Left renal cortex interstitium (tissue), 4 donors: ENCODE results near the gene ZSCAN12. TPM values are rescaled to one million over a fixed set of nuclear protein-coding genes. Genes with fewer than 3 reads are reported as not detected.
"Not testable (repeated sequence)": the region's sequence is repeated elsewhere in the genome, so short reads cannot be mapped to it uniquely, and the experiment has no call there.

Experiments
- DNase-seq, 4 donors: peaks; one replicate each; pipeline ENCODE4 v3.0.0-alpha.2; 2013; ENCODE audit warnings: low read depth in 4 of 4, low spot score in 2 of 4, missing footprints in 1 of 4
- polyA plus RNA-seq, 4 donors: library from polyadenylated mRNA; unstranded; fragments of 120-200 nt; gene quantifications; one replicate each; pipeline ENCODE4 v1.2.1, GENCODE V29; 2013; ENCODE audit not compliant: insufficient read length in 4 of 4

The ZSCAN12 gene
- polyA plus RNA-seq, result 10 to 100 TPM; 12.4 to 17.1 (median 15.6) TPM

GRCh38 chr6:28399350-28400121 lies at the start of gene ZSCAN12:
ZSCAN12 (minus strand) TSS chr6:28399747; CDS start chr6:28398405, 1,342 bp downstream.
- DNase-seq, result peak; percentile 76 to 87 (median 80)

GRCh38 chr6:28449056-28449455 lies 49.5 kb upstream of the ZSCAN12 start:
- DNase-seq, result no peak

GRCh38 chr6:28447512-28447906 lies 48.0 kb upstream of the ZSCAN12 start:
- DNase-seq, result not testable (repeated sequence)

- peak in 2 of 4 donors; percentile 11 to 21 for DNase-seq
Measured at GRCh38 chr6:28446818-28447511, 47.4 kb upstream of the ZSCAN12 start.

- not testable (repeated sequence) for DNase-seq
Measured at GRCh38 chr6:28444759-28445158, 45.2 kb upstream of the ZSCAN12 start.

GRCh38 chr6:28443112-28443773 lies 43.7 kb upstream of the ZSCAN12 start, which contains the start of gene ZSCAN23:
ZSCAN23 (minus strand) TSS chr6:28443491; CDS start chr6:28436266, 7,225 bp downstream.
- DNase-seq, result peak; percentile 72 to 80 (median 74)

GRCh38 chr6:28442586-28442985 lies 43.0 kb upstream of the ZSCAN12 start:
- DNase-seq, result peak in 1 of 4 donors; percentile 4

- DNase-seq, result no peak
Measured at GRCh38 chr6:28436404-28436803, 36.9 kb upstream of the ZSCAN12 start.

GRCh38 chr6:28433119-28433518 lies 33.6 kb upstream of the ZSCAN12 start:
- DNase-seq, result no peak

- no peak for DNase-seq
Measured at GRCh38 chr6:28429781-28430180, 30.2 kb upstream of the ZSCAN12 start.

GRCh38 chr6:28425944-28426541 lies 26.5 kb upstream of the ZSCAN12 start:
- no peak for DNase-seq

GRCh38 chr6:28424163-28424562 lies 24.6 kb upstream of the ZSCAN12 start:
- DNase-seq, result no peak

GRCh38 chr6:28423546-28423945 lies 24.0 kb upstream of the ZSCAN12 start:
- DNase-seq, result no peak

- no peak for DNase-seq
Measured at GRCh38 chr6:28413681-28414080, 14.1 kb upstream of the ZSCAN12 start.

- DNase-seq, result no peak
Measured at GRCh38 chr6:28410767-28411166, 11.2 kb upstream of the ZSCAN12 start.

GRCh38 chr6:28408076-28408802 lies 8.7 kb upstream of the ZSCAN12 start:
- no peak for DNase-seq

GRCh38 chr6:28407401-28407800 lies 7.9 kb upstream of the ZSCAN12 start:
- no peak for DNase-seq

GRCh38 chr6:28403923-28404322 lies 4.4 kb upstream of the ZSCAN12 start:
- DNase-seq, result not testable (repeated sequence)

- DNase-seq, result no peak
Measured at GRCh38 chr6:28402197-28402596, 2.6 kb upstream of the ZSCAN12 start.

- no peak for DNase-seq
Measured at GRCh38 chr6:28401172-28401571, 1.6 kb upstream of the ZSCAN12 start.
